Uterus (tissue), 2 donors: ENCODE measurements around the gene IL21R.

Source experiments
- CTCF ChIP-seq, 4 experiments: fragments of 200-600 bp in 2 of 4; fragments of 450-650 bp in 2 of 4; sonication (generic) in 2 of 4; IDR thresholded peaks; one replicate each; pipeline ENCODE4 v1.5.1; 2016 to 2019; ENCODE audit warnings: antibody characterized with exemption in 4 of 4, mild to moderate bottlenecking in 2 of 4, moderate library complexity in 1 of 4
- POLR2A ChIP-seq, 2 donors: fragments of 450-650 bp; IDR thresholded peaks; one replicate each; pipeline ENCODE4 v1.6.1; 2016; ENCODE audit warnings: antibody characterized with exemption in 2 of 2, mild to moderate bottlenecking in 1 of 2, moderate library complexity in 1 of 2

GRCh38 chr16:27465483-27465879 is 63.5 kb downstream of the IL21R start:
- TF ChIP-seq POLR2A (IDR thresholded peaks at IDR 0.05) (no peak), CTCF (IDR thresholded peaks at IDR 0.05) (no peak)
